ENCODE data around the gene NEURL4.
A peak's percentile ranks its signal among the peaks of the same experiment; 100 is the strongest.

NEURL4 gene

GRCh38 chr17:7354262-7354843 lies 25.2 kb upstream of the NEURL4 start:
- no peak for DNase-seq (ENCODE audit: low spot score)
- in situ Hi-C loops (cut with MboI; ENCODE audit: low sequenced_read_pairs, unreplicated experiment): no loop called here
- TF ChIP-seq, protein P1, sequence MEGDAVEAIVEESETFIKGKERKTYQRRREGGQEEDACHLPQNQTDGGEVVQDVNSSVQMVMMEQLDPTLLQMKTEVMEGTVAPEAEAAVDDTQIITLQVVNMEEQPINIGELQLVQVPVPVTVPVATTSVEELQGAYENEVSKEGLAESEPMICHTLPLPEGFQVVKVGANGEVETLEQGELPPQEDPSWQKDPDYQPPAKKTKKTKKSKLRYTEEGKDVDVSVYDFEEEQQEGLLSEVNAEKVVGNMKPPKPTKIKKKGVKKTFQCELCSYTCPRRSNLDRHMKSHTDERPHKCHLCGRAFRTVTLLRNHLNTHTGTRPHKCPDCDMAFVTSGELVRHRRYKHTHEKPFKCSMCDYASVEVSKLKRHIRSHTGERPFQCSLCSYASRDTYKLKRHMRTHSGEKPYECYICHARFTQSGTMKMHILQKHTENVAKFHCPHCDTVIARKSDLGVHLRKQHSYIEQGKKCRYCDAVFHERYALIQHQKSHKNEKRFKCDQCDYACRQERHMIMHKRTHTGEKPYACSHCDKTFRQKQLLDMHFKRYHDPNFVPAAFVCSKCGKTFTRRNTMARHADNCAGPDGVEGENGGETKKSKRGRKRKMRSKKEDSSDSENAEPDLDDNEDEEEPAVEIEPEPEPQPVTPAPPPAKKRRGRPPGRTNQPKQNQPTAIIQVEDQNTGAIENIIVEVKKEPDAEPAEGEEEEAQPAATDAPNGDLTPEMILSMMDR (IDR thresholded peaks at IDR 0.05; ENCODE audit: borderline replicate concordance, control extremely low read depth, extremely low read depth, insufficient read depth, missing control alignments): no peak

GRCh38 chr17:7352910-7353635 lies 23.9 kb upstream of the NEURL4 start:
- TF ChIP-seq, protein P1 (IDR thresholded peaks at IDR 0.05; ENCODE audit: borderline replicate concordance, control extremely low read depth, extremely low read depth, insufficient read depth, missing control alignments): no peak
- no peak for DNase-seq (ENCODE audit: low spot score)
- in situ Hi-C loops (cut with MboI; ENCODE audit: low sequenced_read_pairs, unreplicated experiment): no loop called here

GRCh38 chr17:7352503-7352889 lies 23.4 kb upstream of the NEURL4 start:
- in situ Hi-C loops (cut with MboI; ENCODE audit: low sequenced_read_pairs, unreplicated experiment): no loop called here
- TF ChIP-seq, protein P1 (IDR thresholded peaks at IDR 0.05; ENCODE audit: borderline replicate concordance, control extremely low read depth, extremely low read depth, insufficient read depth, missing control alignments): peak; percentile 51
- no peak for DNase-seq (ENCODE audit: low spot score)

GRCh38 chr17:7351665-7352502 lies 22.7 kb upstream of the NEURL4 start, which contains the start of gene KCTD11:
Gene KCTD11 (plus strand): TSS chr17:7352162.
- in situ Hi-C loops (cut with MboI; ENCODE audit: low sequenced_read_pairs, unreplicated experiment): no loop called here
- TF ChIP-seq, protein P1 (IDR thresholded peaks at IDR 0.05; ENCODE audit: borderline replicate concordance, control extremely low read depth, extremely low read depth, insufficient read depth, missing control alignments): no peak
- DNase-seq (ENCODE audit: low spot score): peak; percentile 96

DNA sequence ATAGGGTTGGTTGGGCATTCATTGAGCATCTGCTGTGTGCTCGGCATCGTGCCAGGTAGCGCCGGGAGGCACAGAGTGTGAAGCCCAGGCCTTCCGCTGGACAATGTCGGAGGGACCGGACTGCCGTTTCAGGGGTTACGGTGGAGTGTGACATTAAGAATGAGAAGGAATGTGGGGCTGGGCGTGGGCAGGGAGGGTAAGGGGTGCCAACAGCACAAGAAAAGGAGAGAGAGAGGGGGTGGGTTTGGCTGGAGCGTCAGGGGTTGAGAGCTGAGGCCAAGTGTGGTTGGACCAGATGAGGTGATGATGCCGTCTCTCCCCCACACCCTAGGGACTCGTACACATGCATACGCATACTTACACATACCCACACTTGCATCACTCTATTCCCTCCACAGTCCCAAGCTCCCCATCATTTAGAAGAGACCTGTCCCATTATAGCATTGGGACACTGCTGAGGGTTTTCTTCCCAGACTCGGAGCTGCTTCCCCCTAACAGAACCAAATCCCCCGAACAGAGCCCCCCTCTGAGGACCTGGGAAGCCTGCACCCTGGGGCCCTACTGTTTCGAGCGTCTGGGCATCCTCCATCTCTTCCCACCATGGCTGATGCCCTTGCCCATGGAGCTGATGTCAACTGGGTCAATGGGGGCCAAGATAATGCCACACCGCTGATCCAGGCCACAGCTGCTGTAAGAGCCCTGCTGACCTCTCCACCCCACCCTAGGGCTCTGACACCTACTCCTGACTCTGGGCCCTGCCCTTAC lies 19.5 kb upstream of the NEURL4 start:
- TF ChIP-seq, protein P1 (IDR thresholded peaks at IDR 0.05; ENCODE audit: borderline replicate concordance, control extremely low read depth, extremely low read depth, insufficient read depth, missing control alignments): no peak
- in situ Hi-C loops (cut with MboI; ENCODE audit: low sequenced_read_pairs, unreplicated experiment): no loop called here
- no peak for DNase-seq (ENCODE audit: low spot score)

Data from GM13976 (cell line).